HG03103 (cell line): ENCODE results near the gene HHIP.

Experiments
- ATAC-seq: cut with Tn5 transposase; IDR thresholded peaks from one replicate; pipeline ENCODE4 v1.9.1; 2021; ENCODE audit warnings: low read depth; ENCODE audit not compliant: unreplicated experiment

HHIP gene, protein sequence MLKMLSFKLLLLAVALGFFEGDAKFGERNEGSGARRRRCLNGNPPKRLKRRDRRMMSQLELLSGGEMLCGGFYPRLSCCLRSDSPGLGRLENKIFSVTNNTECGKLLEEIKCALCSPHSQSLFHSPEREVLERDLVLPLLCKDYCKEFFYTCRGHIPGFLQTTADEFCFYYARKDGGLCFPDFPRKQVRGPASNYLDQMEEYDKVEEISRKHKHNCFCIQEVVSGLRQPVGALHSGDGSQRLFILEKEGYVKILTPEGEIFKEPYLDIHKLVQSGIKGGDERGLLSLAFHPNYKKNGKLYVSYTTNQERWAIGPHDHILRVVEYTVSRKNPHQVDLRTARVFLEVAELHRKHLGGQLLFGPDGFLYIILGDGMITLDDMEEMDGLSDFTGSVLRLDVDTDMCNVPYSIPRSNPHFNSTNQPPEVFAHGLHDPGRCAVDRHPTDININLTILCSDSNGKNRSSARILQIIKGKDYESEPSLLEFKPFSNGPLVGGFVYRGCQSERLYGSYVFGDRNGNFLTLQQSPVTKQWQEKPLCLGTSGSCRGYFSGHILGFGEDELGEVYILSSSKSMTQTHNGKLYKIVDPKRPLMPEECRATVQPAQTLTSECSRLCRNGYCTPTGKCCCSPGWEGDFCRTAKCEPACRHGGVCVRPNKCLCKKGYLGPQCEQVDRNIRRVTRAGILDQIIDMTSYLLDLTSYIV

DNA sequence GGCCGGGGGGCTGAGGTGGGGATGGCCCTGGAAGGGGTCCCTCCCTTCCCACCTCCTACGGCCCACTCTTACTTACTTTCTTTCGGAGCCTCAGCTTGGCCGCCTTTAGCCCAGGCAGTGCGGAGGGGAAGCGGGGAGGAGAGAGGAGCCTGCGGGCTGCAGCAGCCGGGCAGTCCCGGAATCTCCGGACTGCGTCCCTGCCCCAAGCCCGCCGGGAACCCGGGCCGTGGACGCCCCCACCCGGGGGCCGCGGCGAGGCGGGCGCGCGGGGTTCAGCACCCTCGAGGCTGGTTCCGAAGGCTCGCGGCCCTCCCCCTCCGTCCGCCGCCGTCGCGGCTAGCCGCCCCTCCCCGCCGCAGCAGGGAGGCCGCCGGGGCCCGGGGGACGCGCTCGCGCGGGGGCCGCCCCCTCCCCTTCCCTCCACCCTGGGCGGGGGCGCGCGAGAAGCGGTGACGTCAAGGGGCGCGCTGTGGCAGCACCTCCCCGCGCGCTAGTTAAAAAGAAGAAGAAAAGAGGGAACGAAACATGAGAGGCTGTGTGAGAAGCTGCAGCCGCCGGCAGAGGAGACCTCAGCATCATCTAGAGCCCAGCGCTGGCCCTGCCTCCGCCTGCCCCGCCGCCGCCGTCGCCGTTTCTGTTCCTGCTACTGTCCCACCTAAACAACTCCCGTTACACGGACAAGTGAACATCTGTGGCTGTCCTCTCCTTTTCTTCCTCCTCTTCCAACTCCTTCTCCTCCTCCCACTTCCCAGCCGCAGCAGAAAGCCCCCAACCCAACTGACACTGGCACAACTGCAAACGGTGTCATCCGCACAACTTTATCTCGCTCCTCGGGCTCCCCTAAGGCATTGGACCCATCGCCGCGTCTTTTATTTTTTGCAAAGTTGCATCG lies at the start of gene HHIP:
Gene HHIP, plus strand, starts transcription at position 526 of the 892 bp plus-strand sequence. CDS start 520 bp downstream, outside the sequence.
- ATAC-seq, result no peak

DNA sequence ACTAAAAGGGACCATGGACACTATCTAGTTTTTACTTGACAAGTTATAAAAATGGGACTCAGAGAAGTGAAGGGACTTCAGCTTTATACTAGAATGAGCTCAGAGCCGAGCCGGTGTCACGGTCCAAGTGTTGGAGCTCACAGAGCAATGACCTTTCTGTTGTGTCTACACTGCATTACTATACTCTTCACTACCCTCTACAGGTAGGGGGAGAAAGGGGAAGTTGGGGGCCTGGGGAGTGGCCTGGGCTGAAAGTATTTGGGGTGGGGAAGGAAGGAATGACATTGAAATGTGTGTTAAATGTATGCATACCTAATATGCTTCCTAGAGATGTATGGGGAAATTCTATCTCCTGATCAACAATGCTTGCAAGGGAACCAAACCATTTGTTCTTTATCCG lies 48.8 kb upstream of the HHIP start:
- ATAC-seq, result no peak

DNA sequence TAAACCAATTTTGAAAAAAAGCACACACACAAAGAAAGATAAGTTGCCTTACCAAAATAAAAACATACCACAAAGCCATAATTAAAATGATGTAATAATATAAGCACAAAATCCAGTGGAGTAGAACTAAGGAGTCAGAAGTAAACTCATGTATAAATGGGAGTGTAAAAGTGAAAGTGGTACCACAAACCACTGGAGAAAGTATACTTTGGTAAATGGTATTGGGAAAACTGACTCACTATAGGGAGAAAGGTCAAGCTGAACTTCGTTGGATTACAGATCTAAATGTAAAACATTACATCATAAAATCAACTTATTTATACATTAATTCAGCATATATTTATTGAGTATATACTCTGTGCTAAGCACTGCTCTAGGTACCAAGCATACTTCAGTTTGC lies 46.3 kb upstream of the HHIP start:
- no peak for ATAC-seq

DNA sequence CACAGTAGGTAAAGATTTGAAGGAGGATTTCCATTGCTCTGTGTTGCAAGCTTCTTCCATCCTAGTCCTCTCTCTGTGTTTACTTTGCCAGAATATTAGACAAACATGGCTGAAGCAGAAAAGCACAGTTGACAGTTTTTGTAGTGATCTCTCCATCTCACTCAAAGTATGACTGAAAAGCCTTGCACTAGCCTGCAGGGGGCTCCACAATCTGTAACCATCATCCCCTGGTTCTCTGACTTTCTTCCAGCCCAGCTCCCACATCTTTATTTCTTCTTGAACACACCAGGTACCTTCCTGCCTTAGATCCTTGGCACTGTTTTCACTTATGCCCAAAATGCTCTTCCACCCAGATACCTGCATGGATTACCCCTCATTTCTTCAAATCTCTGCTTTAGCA lies 34.1 kb upstream of the HHIP start:
- no peak for ATAC-seq

DNA sequence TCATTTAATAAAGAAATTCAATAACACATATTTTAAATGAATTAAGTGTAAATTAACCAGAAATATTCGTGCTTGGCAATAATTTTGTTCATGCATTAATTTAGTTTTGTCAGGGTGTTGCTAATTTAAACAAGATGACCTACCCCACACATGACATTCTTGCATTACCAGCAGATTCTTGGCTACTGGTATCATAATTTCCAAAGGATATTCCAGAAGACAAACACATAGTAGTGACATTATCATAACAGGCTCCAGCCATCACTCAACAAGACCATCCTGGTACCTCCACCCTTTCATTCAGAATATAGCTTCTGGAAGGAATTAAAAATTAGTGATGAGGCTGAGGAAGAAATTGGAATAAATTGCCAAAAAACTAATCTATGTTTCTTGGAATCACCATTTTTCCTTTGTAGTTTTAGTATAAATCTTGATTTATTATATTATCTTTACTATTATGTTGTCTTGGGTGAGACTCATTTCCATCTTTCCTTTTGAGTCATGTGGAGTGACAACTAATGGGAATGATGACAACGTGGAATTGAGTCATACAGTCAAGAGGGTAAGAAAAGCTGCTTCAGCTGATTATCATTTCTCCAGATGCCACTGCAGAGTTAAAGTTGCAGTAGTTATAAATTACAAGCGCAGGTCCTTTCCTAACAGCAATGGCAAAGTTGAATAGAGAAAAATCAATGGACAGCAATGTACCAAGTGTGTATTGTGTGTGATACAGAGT lies 30.9 kb upstream of the HHIP start:
- ATAC-seq, result no peak

DNA sequence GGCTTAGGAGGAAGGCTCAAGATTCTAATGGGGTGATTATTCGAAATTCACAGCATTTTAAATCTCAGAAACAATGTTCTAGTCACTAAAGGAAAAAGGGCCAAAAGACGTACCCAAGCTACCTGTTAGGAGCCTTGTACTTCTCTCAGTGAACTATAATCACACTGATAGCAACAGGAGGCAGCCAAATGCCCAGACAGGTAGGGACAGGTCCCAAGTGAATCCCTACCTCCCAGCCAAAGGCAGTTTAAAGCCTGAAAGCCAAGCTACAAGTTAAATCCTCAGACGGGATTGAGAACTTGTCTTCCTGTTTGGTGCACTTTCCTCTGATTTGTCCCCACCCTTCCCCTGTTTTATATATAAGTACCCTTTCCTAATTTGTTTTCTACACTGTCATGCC lies 24.3 kb upstream of the HHIP start:
- ATAC-seq, result no peak

DNA sequence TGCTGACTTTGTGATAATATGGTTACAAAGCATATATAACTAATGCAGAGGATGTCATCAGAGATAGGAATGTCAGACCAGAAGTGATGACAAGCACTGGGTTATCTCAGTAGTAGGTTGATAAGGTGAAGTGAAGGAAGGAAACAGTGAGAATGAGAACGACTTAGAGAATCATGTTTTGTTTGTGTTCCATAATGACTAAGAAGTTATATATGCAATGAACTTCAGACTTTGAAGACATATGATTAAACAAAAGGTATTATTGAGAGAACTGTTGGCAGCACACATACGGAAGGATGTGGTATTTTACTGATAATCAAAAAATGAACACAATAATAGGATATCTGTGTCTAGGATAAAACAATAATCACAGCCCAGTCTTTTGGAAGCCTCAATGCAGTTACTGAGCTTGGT lies 18.3 kb upstream of the HHIP start:
- no peak for ATAC-seq

DNA sequence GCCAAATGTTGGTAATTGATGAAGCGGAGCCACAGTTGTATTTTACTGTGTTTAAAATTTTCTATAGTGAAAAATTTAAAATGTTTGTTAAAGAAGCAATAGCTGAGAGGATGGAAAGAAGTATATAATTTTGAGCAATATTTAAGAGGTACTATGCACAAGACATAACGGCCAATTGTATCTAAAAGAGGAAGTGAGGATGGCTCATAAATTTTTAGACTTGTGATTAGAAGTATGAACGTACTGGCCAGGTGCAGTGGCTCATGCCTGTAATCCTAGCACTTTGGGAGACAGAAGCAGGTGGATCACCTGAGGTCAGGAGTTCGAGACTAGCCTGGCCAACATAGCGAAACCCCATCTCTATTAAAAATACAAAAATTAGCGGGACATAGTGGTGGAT lies 12.7 kb upstream of the HHIP start:
- ATAC-seq, result no peak

DNA sequence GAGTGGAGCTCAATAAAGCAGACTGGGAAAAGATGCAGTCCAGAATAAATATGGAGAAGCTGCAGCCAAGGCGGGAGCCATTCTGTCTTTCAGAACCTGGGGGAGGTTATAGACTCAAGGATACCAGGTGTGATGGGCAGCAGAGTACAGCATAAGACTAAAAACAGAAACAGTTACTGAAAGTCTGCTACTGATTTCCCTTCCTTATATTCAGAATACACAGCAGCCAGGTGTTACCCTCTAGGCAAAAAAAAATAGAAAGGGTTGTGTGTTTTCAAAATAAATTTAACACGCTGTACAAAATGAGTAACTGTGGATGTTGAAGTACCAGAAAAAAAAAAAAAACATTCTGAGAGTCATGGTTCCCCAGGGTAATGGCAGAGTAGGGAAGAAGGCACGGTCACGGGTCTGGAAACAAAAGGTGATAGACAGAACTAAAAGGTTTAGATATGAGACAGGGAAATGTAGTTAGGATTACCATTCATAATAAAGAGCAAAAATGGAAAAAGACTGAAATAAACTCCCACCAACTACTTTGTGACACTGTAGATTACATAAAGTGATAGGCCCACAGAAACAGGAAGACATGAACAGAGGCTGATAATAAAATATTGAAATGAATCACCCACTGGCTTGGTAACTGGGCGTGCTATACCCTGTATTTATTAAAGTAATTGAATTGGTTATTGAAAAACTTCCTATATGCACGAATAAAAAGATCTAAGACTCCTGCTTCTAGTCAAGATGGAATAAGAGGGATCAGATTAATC lies 10.8 kb upstream of the HHIP start:
- ATAC-seq, result peak; percentile 98

DNA sequence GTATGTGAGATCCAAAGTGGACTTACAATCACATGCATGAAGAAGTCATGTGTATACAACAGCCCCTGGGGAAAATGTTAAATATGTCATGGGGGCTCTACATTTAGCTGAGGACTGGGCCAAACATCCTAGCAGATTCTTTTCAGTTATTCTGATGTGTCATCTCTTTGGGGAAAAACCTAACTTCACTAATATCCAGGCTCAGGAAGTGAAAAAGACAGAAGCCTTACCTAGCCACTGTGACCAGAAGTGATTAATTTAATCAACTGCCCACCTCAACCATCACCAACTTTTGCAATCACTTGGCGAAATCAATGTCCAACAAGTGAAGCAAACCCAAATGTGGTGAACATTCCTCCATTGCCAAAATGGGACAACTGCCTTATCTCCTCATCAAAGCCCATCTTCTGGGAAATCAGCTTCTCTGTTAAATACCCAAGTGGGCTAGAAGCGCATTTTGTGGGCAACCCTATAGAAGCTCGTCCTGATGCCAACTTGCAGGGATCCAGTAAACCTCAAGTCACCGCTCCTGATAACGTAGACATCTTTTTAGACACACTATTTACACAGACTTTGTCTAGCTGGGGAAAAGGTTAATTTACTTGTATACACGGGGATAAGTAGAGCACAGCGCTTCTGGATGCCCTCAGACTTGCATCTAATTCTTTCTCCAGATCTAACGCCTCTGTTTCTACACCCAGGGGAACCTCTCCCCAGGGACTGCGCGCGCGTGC lies 1.4 kb upstream of the HHIP start:
- ATAC-seq, result no peak

DNA sequence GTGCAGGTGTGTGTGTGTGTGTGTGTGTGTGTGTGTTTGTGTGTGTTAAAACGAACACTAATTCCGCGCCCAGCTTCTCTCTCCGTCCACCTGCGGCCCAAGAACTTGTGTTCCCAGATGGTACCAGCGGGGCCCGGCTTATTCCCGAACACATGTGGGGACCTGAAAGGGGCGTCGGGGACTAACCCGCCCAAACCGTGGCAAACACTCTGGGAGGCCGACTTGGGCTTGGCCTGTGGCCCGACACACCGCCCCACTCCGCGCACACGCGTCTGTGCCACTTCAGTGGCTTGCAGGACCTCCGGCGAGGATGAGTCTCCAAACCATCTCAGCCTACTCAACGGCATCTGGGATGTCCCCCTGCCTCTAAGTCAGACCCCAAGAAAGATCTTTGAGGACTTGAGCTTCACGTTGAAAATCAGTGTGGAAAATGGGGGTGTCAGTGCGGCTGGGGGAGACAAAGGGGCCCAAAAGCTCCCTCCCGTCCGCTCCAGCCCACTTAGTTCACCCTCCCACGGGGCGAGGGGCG lies 790 bp upstream of the HHIP start:
- ATAC-seq, result no peak

DNA sequence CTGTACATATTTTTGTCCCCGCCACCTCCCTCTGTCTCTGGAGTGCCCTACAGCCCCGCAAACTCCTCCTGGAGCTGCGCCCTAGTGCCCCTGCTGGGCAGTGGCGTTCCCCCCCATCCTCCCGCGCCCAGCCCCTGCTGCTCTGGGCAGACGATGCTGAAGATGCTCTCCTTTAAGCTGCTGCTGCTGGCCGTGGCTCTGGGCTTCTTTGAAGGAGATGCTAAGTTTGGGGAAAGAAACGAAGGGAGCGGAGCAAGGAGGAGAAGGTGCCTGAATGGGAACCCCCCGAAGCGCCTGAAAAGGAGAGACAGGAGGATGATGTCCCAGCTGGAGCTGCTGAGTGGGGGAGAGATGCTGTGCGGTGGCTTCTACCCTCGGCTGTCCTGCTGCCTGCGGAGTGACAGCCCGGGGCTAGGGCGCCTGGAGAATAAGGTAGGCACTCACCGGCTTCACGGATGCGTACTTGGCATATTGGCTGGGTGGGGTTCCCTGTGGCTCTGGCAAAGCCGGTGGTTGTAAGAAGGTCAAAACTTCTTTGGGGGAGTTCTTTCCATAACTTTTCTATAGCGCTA lies 653 bp downstream of the HHIP start:
- no peak for ATAC-seq

DNA sequence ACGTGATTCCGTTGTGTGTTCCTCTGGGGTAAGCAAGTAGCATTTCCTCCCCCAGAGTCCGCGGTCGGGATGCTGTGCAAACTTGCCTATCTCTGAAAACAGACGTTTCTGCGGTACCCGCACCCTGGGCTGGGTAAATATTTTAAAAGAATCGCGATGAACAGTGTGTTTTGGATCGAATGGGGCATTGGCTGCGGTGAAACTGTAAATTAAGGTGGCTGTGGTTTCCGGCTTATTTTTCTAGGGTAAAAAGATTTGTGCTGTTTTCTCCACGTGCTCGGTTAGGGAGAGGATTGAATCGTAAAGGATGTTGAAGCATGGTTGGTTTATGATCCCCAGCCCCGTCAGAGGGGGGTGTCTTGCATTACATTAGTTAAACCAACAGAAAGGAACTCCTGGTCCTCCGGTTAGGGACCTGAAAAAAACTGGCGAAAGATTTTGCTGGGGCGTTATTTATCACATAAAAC lies 1.2 kb downstream of the HHIP start:
- ATAC-seq, result no peak

DNA sequence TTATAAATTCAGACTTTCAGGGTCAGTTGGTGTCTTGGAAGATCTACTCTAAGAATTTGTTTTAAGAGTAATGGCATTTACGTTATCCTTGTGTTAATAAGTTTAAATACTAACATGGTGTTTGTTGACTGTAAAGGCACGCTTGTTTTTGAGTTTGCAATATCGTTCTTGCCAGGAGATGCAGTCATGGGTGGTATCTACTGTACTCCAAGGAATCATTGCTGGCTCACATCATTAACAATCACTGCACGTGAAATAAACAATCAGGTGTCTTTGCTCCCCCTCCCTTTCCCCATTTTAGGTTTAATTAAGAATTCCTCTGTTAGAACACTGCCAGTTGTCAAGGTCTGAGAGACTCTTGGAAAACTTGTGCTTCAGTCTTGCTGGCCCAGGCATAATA lies 1.6 kb downstream of the HHIP start:
- no peak for ATAC-seq

DNA sequence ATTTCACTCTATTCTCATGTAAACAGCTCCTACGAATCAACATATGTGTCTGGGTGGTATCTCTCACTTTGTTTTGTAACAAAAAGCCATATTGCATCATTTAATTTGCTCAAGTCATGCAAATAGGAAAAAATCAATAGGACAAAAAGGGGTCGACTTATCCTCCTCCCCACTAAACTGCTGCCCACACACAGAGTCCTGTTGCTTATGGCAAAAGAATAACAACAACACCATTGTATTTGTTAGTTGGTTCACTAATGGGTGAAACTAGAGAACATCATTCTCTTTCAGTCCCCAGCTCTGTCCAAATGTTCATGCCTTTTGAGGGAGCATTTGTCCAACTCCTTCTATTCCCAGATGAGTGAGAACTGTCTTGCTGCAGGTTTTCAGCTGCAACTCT lies 2.1 kb downstream of the HHIP start:
- no peak for ATAC-seq

DNA sequence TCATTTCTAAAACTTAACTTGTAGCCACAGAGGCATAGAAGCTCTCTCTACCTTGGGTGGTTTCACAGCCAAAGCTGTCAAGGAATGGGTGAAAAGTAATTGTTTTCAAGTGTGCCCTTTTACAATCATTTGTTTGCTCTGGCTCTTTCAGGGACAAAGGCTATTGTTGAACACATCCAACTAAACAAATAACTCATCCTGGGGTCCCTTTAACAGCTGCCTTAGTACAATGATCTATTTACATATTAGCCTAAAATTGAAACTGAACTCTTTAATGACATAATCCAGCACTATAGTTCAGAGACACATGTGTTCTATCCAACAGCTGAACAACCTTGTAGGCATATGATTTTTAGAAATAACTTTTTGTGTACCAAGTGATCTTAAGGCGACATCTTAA lies 3.7 kb downstream of the HHIP start:
- no peak for ATAC-seq

DNA sequence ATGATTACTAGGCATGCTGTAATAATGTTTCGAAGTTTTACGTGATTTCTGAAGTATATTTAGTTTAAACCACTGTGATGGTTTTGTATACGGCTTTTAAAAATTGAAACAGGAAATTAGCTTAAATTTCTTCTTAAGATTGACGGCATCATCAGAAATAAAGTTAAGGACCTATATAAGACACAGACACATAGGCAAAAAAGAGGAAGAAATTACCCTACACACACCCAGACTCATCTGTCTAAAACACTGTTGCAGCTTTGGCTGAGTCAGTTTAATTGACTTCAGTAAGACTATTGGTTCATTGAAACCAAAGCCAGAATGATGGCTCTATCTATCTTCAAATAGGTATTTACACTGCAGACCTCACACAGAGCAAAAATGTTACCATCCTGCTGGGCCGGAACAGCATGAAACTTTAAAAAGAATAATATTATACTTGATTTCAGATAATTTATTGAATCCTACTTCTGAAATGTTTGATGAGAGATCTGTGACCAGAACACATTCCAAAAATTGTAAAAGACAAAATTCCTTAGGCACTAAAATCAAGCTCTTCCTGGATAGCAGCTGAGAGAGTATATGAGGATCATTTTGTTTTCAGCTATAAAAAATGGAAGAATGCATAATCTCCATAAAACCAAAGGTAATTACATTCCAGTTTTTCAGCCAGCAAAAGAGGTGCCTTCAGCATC lies 4.5 kb downstream of the HHIP start:
- ATAC-seq, result no peak
